M059J (cell line): Measurements from ENCODE around the gene ZMYND8. TPM values are rescaled to one million over a fixed set of nuclear protein-coding genes. Genes with fewer than 3 reads are reported as not detected.
A peak's percentile ranks its signal among the peaks of the same experiment; 100 is the strongest.
"Not testable (repeated sequence)": the region's sequence is repeated elsewhere in the genome, so short reads cannot be mapped to it uniquely, and the experiment has no call there.

Source experiments
- DNase-seq: peaks from one replicate; pipeline ENCODE4 v3.0.0-alpha.2; 2012; ENCODE audit warnings: low read depth
- total RNA-seq: library from RNA; depleted of rRNA; stranded (reverse); fragments of >200 nt; shearing (Covaris generic); gene quantifications from 2 replicates; pipeline ENCODE4 v1.2.3, GENCODE V29; 2014

The ZMYND8 gene
- total RNA-seq, 1 experiment from 2014 or later, result 49.6 TPM

GRCh38 chr20:47246061-47246777 lies 110.3 kb downstream of the ZMYND8 start:
- no peak for DNase-seq

- not testable (repeated sequence) for DNase-seq
These were observed 111.3 kb downstream of the ZMYND8 start for GRCh38 chr20:47245166-47245565.

- no peak for DNase-seq
These were observed 112.0 kb downstream of the ZMYND8 start for GRCh38 chr20:47244451-47244850.

GRCh38 chr20:47243532-47244305 lies 112.8 kb downstream of the ZMYND8 start:
- DNase-seq, result no peak

GRCh38 chr20:47243003-47243402 lies 113.5 kb downstream of the ZMYND8 start:
- no peak for DNase-seq

- DNase-seq, result no peak
These were observed 115.1 kb downstream of the ZMYND8 start for GRCh38 chr20:47241345-47241781.

- not testable (repeated sequence) for DNase-seq
These were observed 116.4 kb downstream of the ZMYND8 start for GRCh38 chr20:47240096-47240495.

GRCh38 chr20:47239719-47240067 lies 116.8 kb downstream of the ZMYND8 start:
- no peak for DNase-seq

- DNase-seq, result no peak
These were observed 117.5 kb downstream of the ZMYND8 start for GRCh38 chr20:47238780-47239718.

GRCh38 chr20:47237715-47238114 lies 118.8 kb downstream of the ZMYND8 start:
- no peak for DNase-seq

GRCh38 chr20:47236639-47236900 lies 119.9 kb downstream of the ZMYND8 start:
- DNase-seq, result no peak

GRCh38 chr20:47235853-47236638 lies 120.5 kb downstream of the ZMYND8 start:
- no peak for DNase-seq

GRCh38 chr20:47235111-47235510 lies 121.4 kb downstream of the ZMYND8 start:
- no peak for DNase-seq

- DNase-seq, result peak; percentile 16
These were observed 122.9 kb downstream of the ZMYND8 start for GRCh38 chr20:47233333-47234188.

- no peak for DNase-seq
These were observed 124.0 kb downstream of the ZMYND8 start for GRCh38 chr20:47232518-47232917.

GRCh38 chr20:47231382-47232039 lies 125.0 kb downstream of the ZMYND8 start:
- DNase-seq, result no peak

GRCh38 chr20:47230811-47231256 lies 125.7 kb downstream of the ZMYND8 start:
- DNase-seq, result peak; percentile 13

- no peak for DNase-seq
These were observed 127.8 kb downstream of the ZMYND8 start for GRCh38 chr20:47228654-47229053.

GRCh38 chr20:47227576-47227975 lies 128.9 kb downstream of the ZMYND8 start:
- DNase-seq, result no peak

- DNase-seq, result no peak
These were observed 129.4 kb downstream of the ZMYND8 start for GRCh38 chr20:47227119-47227518.
